Activated CD8-positive, alpha-beta memory T cell treated with anti-CD3 and anti-CD28 coated beads for 1 hour (primary cell): ENCODE results near the gene ABO.
"Not testable (repeated sequence)": the region's sequence is repeated elsewhere in the genome, so short reads cannot be mapped to it uniquely, and the experiment has no call there.

Source experiments
- DNase-seq, 2 donors: peaks; one replicate each; pipeline ENCODE4 v3.0.0-alpha.2; 2020; ENCODE audit warnings: low read depth in 1 of 2; ENCODE audit errors: extremely low read depth in 1 of 2

ABO gene

DNA sequence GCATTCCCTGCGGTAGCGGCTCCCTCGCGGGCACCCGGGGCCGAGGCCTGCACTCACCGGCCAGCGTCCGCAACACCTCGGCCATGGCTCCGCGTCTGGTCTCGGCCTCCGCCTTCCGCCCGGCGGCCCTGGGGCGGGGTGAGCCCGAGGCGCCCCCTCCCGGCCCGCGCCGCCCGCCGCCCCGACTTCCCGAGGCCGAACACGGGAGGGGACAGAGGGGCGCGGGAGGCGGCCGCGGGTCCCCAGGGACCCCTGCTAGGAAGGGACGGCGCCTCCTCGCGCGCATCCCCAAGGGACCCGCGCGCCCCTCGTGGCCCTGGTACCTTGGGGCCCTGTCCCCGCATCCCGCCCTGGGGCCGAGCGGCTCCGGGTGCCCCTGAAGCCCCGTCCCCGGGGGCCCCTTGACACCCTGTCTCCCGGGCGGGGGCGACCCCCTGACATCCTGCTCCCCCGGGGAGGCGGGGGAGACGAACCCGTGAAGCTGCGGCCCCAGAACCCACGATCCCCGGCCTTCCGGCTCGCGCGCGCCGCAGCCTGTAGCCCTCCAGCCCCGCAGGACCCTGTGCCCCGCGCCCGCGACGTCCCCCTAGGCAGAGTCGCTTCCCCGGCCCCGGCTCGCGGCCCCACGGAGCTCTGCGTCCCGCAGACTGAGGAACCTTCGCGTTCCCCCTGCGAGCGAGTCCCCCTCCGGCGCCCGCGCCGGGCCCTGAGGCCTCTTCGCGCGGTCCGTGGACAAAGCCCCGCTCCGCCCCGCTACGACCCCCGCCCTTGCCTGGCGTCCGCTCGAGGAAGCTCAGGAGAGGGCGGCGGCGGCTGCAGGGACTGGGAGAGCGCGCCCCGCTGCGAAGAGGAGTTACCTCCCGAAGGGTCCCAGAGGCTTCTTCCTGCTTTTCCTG is at the start of gene ABO:
Gene ABO (minus strand): TSS at position 97 of the 896 bp plus-strand sequence.
- DNase-seq = no peak

DNA sequence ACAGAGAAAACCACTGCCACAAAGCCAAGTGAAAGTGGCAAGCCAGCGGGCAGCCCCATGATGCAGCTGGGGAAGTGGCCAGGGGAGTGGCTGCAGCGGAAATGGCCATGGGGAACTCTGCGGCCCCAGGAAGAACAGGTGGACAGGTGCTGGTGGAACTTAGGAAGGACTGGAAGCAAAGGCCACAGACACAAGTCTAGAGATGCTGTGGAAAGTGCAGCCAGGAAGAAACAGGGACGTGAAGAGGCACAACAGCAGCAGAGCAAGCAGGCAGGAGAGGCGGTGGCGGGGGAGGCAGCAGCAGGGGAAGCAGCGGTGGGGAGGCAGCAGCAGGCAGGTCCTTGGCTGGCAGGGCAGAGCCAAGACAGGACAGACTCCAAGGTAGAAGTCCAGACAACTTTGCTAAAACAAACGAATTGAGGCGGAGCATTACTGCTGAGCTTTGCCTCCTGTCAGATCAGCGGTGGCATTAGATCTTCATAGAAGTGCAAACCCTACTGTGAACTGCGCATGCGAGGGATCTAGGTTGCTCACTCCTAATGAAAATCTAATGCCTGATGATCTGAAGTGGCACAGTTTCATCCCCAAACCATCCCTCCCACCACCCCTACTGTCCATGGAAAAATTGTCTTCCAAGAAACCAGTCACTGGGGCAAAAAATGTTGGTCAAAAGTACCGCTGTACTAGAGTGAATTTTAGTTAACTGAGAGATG is 49.1 kb upstream of the ABO start:
- no peak for DNase-seq

DNA sequence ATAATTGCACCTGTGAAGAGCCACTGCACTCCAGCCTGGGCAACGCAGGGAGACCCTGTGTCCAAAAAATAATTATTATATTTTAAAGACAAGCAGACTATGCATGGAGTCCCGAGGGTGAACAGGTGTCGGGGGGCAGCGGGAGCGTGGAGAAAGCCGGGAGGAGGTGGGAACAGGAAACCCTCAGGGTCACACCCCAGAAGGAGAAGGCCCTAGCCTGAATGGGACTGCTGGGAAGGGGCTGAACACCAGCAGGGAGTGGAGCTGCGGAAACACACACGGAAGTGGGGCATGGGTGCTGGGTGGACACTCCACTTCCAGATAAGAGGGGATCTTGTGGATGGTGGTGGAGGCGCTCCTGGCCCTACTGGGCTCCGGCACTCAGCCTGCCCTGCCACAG is 48.2 kb upstream of the ABO start:
- DNase-seq = no peak

DNA sequence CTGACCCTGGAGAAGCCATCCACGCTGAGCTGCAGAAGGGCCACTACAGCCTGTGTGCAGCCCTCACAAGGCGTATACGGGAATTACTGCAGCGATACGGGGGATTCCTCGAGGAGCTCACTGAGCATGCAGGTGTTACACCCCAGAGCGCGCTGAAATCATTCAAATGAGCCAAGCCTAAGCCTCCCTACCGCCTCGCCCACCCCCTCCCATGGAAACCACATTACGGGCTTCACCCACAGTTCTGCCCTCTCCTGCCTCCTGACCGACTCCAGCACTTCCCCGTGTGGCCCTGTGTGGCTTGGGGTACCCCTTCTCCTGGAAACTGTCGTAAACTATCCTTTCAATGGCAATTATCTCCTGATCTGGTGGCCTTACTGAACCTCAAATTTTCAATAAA is 47.7 kb upstream of the ABO start:
- DNase-seq = no peak

DNA sequence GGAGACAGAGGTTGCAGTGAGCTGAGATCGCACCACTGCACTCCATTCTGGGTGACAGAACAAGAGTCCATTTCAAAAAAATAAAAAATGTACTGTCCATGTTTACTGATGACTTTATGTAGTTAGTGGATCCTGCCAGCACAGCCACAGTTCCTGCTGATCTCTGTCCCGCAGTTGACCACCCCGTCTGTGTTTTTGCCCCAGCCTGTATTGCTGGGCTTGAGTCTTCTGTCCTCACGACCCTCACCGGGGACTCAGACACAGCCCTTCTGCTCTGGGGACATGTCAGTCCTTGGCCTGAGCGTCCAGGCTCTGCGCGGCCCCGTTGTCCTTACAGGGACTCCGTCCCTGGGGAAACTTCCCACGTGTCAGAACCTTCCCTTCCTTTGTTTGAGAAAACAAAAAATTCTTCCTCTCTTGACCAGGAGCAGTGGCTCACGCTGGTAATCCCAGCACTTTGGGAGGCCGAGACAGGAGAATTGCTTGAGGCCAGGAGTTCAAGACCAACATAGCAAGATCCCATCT is 46.5 kb upstream of the ABO start:
- DNase-seq = no peak

DNA sequence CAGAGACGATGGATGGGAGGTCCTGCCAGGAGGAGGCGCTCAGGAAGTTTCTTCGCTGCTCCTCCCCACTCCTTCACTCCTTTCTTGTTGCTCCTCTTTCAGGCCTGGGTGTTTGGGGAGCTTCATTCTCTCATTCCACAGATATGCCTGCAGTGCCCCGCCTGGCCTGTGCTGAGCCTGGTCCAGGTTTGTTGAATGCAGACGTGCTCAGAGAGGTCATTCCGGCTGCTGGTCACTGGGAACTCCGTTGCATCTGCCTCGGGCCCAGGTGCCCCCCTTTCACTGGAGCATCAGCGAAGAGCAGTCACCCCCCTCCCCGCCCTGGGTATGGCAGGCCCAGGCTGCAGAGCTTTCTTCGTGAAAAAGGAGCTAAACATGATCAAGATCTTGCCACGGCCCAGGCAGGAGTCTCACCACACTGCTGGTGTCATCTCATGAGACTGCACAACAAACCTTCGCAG is 45.5 kb upstream of the ABO start:
- no peak for DNase-seq

DNA sequence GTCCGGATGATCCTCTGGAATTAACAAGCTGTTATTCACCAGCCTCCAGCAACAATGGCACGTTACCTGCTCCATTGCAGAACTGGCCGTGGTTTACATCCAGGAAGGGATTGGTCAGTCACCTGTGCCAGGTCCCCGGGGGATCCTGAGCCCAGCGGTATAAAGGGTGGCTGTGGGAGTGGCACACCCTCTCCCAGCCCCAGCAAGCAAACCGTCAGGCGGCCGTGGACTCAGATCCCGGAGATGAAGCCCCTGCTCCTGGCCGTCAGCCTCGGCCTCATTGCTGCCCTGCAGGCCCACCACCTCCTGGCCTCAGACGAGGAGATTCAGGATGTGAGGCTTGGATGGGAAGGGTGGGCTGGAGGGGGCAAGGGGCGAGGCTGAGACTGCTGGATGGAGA is 42.5 kb upstream of the ABO start:
- DNase-seq = not testable (repeated sequence)

DNA sequence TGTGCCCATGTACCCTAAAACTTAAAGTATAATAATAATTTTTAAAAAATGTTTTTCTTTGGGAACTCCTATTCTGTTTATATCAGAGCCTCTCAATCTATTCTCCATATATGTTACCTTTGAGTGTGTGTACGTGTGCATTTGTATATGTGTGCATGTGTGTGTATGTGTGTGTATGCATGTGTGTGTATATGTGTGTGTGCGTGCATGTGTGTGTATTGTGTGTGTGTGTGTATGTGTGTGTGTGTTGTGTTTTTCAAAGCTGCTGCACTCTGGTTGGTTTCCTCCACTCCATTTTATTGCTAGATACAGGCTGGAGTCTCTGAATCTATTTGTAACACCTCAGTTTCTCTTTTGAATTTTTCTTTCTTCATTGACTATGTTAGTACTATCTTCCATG is 41.0 kb upstream of the ABO start:
- no peak for DNase-seq

GRCh38 chr9:133309608-133310007 is 34.6 kb upstream of the ABO start:
- no peak for DNase-seq

DNA sequence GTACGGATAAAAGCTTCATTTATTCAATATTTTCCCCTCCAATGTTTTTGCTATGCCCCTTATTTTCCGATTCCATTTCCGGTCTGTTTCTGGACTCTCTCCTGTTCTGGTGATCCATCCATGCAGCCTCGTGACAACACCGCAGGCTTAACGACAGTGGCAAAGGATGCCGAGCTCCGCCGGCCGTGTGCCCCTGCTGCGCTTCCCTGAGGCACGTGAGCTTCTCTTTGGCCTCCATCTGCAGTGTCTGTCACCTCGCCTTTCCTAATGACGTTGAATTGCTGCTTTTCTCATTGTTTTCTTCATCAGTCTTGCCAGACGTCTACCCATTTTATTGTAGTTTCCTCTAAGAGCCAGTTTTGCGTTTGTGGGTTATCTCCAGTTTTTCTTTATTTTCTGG is 32.3 kb upstream of the ABO start:
- DNase-seq = no peak

DNA sequence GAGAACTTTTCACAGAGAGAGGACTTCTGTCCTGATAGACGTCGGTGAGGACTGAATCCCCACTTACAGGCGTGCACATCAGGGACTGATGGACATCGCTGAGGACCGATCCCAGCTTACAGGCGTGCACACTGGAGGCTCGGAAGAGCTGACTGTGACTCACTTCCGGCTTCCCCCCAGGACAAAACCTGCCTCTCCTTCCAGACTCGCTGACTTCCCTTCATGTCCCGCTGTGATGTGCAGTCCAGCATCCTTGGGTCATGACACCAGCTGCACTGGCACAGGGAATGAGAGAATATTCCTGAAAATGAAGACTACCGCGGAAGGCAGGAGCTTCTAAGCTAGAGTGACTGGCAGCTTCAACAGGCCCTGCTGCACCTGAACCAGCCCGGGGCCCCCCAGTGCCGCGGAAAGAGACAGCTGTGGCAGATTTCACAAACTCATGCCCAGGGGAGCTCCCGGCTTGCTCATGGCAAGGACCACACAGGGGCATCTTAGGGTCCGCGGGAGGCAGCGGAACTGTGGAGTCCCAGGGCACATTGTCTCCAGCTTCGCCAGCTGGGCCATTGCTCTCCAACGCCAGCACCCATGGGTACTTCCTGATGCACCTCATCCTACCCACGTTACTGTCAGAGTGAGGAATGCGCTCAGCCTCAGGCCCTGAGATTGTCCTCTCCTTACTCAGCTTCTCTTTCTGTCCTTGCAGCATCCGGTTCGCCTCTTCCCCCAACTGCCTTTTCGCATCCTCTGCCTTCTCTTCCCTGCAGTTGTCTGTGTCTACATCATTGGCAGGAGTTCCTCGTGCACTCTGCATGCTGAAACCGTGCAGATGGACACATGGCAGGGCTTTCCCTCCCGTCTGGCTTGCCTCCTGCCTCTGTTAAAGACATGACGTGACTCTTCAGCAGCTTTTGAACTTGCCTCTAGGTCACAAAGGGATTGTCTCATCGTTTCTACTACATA is 31.5 kb upstream of the ABO start:
- DNase-seq = no peak

DNA sequence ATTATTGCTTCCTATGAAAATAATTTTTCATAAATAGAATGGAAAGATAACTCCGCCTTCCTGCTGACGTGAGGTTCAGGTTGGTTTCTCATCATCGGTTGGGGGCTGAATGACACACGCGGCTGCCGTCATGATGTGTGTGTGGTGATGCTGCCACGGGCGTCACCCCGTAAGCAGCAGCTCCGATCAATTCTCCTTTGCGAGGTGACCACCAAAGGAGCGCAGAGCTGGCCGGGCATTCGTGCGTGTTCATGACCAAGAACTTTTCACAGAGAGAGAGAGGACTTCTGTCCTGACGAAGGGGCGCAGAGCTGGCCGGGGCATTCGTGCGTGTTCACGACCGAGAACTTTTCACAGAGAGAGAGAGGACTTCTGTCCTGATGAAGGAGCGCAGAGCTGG is 30.7 kb upstream of the ABO start:
- DNase-seq = no peak

- DNase-seq = no peak
These were observed 29.7 kb upstream of the ABO start for GRCh38 chr9:133304477-133305377.

DNA sequence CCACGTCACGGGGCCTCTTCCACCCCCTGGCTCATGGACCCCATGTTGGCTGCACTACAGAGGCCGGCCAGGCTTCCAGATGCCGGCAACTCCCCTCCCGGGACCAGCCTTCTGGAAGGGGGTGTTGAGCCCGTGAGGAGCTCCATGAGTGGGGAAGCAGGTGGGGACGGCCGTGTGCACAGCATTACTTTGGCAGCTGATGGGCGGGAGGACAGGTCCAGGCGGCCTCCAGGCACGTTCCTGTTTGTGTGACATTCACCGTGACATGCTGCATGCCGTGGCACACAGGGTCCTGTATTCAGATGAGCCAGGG is 29.1 kb upstream of the ABO start:
- no peak for DNase-seq

DNA sequence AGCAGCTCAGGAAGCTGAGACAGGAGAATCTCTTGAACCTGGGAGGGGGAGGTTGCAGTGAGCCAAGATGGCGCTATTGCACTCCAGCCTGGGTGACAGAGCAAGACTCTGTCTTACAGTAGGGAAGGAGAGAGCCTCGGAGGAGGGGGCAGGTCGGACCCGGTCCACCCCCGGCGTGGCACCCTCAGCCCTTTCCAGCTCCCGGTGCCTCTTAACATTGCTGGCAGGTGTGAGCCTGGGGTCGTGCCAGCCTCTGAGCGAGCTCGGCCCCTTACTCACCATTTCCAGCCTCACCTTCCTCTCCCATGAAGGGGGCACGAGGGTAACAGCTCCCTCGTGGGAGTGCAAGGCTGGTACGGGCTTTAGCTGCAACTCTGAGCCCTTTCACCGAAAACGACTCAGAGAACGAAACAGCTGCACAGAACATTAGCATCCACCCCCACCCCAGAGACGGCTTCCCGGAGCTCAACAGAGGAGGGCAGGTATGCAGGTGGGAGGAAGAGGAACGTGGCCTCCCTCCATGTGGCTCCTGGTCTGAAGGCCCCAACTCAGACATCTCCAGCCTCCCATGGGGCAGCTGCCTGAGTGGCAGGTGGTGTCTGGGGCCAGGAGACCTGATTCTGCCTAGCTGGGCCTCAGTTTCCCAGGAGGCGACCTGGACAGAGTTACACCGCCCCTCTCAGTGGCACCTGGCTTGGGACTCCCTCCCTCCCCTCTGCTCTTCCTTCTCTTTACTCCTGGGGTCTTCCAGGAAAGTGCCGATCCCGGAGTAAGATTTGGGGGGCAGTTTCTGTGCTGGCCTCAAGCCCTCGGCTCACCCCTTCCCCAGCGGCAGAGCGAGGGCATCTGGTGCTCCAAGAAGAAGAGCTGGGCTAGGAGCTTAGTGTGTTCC is 28.5 kb upstream of the ABO start:
- no peak for DNase-seq

DNA sequence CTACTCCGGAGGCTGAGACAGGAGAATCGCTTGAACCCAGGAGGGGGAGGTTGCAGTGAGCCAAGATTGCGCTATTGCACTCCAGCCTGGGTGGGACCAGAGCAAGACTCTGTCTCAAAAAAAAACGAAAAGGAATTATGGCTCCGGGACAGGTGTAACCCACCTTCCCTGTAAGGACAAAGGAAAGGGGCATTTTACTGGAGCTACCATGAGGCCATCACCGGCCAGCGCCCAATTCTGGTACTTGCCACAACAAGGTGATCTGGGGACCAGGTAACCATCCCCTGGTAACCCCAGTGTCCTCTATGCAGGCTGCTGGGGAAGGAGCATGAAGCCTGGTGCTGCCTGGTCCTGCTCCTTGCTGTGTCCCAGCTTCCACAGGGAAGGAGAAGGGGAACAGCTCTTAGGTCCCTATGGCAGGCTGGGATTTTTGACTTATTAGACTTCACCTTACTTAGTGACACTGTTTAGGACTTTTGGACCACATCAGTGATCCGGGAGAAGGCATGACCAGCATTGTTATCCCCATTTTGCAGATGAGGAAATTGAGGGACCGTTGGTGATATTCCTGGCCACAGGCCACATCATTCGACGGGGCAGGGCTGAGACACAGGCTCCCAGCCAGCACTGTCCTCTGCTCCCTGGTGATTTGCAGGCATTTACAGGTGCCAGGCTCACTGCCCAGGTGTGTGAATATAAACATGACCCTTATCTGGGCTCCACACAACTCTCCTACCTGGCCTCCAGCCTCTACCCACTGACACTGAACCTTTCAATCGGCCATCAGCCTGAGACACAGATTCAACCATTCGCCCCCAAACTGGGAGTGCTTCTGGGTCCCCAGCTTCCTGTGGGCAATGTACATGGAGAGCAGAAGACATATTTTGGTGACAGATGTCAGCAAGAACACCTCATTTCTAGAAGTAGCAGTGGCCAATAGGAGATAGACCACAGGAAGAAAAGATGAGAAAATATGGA is 26.5 kb upstream of the ABO start:
- no peak for DNase-seq

DNA sequence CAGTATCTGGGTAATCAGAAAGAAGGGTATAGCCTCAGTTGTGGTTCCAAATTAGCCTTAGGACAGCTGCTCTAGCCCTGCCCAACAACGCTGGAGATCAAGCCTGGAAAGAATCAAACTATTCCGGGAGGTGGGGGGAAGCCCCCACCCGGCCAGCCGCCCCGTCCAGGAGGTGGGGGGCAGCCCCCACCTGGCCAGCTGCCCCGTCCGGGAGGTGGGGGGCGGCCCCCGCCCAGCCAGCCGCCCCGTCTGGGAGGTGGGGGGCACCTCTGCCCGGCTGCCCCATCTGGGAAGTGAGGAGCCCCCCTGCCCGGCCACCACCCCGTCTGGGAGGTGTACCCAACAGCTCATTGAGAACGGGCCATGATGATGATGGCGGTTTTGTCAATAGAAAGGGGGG is 25.0 kb upstream of the ABO start:
- not testable (repeated sequence) for DNase-seq

- no peak for DNase-seq
These were observed 19.3 kb upstream of the ABO start for GRCh38 chr9:133294257-133294656.
